ENCODE data around the gene RABEP1. TPM values are rescaled to one million over a fixed set of nuclear protein-coding genes. Genes with fewer than 3 reads are reported as not detected.
A peak's percentile ranks its signal among the peaks of the same experiment; 100 is the strongest.

Gene RABEP1
- total and polyA plus RNA-seq, 9 of the 15 experiments (the other 6 are each of a cell fraction or from before 2014, with no cell fraction given) = 8.2 to 38.9 (median 30.3) TPM

DNA sequence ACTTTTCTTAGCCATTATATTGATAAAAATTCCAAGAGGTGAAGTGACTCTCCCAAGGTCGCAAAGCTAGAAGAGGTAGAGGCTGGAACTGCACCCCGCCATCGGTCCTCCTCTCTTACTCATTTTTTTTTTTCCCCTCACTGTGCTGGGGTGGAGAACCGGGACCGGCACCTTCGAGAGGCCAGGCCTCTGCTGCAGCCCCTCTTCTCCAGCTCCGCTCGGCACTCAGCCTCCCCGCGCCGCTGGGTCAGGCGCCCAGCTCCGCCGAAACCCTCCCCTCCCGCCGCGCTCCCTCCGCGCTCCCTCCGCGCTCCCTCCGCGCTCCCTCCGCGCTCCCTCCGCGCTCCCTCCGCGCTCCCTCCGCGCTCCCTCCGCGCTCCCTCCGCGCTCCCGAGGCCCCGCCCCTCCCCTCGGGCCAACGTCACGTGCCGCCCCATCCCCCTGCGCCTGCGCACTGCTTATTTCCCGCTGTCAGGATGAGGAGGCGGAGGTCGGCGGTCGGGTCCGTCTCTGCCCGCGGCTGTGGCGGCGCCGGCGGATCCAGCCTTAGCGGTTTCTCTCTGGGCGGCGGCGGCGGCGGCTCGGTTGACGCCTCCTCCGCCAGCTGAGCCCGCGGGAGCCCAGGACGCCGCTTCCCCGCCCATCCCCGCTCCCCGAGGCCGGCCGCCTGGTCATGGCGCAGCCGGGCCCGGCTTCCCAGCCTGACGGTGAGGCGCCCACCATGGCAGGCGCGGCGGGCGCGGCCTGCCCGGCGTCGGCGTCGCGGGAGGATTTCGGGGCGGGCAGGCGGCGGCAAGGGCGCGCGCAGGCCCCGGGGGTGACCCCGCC, at the start of gene RABEP1 (continued):
- TF ChIP-seq, protein P1, sequence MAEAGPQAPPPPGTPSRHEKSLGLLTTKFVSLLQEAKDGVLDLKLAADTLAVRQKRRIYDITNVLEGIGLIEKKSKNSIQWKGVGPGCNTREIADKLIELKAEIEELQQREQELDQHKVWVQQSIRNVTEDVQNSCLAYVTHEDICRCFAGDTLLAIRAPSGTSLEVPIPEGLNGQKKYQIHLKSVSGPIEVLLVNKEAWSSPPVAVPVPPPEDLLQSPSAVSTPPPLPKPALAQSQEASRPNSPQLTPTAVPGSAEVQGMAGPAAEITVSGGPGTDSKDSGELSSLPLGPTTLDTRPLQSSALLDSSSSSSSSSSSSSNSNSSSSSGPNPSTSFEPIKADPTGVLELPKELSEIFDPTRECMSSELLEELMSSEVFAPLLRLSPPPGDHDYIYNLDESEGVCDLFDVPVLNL (CRISPR knock-in tag; IDR thresholded peaks at IDR 0.05; ENCODE audit: low read depth) = no peak
- TF ChIP-seq ZKSCAN3 (CRISPR knock-in tag; IDR thresholded peaks at IDR 0.05) (no peak), MAZ (CRISPR knock-in tag; conservative IDR thresholded peaks at IDR 0.05 in 1 of 2, IDR thresholded peaks at IDR 0.05 in 1 of 2) (peak; percentile 83 to 94), ZNF384 (IDR thresholded peaks at IDR 0.05; ENCODE audit: low read depth, low read length) (peak; percentile 41; the same call in 1 of the 2 replicates), POLR2B (IDR thresholded peaks at IDR 0.05; ENCODE audit: low read depth, partially characterized antibody) (peak; percentile 53), POLR2G (IDR thresholded peaks at IDR 0.05; ENCODE audit: low read depth, low read length) (peak; percentile 81), SAP30 (IDR thresholded peaks at IDR 0.05; ENCODE audit: borderline replicate concordance, insufficient read depth, low read depth, low read length, poor library complexity, severe bottlenecking) (no peak)
- TF ChIP-seq, protein P2, sequence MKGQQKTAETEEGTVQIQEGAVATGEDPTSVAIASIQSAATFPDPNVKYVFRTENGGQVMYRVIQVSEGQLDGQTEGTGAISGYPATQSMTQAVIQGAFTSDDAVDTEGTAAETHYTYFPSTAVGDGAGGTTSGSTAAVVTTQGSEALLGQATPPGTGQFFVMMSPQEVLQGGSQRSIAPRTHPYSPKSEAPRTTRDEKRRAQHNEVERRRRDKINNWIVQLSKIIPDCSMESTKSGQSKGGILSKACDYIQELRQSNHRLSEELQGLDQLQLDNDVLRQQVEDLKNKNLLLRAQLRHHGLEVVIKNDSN (CRISPR knock-in tag; IDR thresholded peaks at IDR 0.05) = peak; percentile 95
- TF ChIP-seq, protein P3, sequence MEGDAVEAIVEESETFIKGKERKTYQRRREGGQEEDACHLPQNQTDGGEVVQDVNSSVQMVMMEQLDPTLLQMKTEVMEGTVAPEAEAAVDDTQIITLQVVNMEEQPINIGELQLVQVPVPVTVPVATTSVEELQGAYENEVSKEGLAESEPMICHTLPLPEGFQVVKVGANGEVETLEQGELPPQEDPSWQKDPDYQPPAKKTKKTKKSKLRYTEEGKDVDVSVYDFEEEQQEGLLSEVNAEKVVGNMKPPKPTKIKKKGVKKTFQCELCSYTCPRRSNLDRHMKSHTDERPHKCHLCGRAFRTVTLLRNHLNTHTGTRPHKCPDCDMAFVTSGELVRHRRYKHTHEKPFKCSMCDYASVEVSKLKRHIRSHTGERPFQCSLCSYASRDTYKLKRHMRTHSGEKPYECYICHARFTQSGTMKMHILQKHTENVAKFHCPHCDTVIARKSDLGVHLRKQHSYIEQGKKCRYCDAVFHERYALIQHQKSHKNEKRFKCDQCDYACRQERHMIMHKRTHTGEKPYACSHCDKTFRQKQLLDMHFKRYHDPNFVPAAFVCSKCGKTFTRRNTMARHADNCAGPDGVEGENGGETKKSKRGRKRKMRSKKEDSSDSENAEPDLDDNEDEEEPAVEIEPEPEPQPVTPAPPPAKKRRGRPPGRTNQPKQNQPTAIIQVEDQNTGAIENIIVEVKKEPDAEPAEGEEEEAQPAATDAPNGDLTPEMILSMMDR (IDR thresholded peaks at IDR 0.05 in 2 of 3, conservative IDR thresholded peaks at IDR 0.05 in 1 of 3; ENCODE audit: insufficient read depth in 2 of 3, low read depth in 1 of 3, low read length in 3 of 3) = 0 out of 6 replicates have a peak, but pooled peaks of 1 of the 3 experiments have one; percentile 17
- TF ChIP-seq, protein P4, sequence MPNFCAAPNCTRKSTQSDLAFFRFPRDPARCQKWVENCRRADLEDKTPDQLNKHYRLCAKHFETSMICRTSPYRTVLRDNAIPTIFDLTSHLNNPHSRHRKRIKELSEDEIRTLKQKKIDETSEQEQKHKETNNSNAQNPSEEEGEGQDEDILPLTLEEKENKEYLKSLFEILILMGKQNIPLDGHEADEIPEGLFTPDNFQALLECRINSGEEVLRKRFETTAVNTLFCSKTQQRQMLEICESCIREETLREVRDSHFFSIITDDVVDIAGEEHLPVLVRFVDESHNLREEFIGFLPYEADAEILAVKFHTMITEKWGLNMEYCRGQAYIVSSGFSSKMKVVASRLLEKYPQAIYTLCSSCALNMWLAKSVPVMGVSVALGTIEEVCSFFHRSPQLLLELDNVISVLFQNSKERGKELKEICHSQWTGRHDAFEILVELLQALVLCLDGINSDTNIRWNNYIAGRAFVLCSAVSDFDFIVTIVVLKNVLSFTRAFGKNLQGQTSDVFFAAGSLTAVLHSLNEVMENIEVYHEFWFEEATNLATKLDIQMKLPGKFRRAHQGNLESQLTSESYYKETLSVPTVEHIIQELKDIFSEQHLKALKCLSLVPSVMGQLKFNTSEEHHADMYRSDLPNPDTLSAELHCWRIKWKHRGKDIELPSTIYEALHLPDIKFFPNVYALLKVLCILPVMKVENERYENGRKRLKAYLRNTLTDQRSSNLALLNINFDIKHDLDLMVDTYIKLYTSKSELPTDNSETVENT (CRISPR knock-in tag; IDR thresholded peaks at IDR 0.05) = 0 out of 2 replicates have a peak, but pooled peaks have one; percentile 9
- TF ChIP-seq, protein P5, sequence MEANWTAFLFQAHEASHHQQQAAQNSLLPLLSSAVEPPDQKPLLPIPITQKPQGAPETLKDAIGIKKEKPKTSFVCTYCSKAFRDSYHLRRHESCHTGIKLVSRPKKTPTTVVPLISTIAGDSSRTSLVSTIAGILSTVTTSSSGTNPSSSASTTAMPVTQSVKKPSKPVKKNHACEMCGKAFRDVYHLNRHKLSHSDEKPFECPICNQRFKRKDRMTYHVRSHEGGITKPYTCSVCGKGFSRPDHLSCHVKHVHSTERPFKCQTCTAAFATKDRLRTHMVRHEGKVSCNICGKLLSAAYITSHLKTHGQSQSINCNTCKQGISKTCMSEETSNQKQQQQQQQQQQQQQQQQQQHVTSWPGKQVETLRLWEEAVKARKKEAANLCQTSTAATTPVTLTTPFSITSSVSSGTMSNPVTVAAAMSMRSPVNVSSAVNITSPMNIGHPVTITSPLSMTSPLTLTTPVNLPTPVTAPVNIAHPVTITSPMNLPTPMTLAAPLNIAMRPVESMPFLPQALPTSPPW (CRISPR knock-in tag; IDR thresholded peaks at IDR 0.05) = peak; percentile 84
- TF ChIP-seq, protein P6, sequence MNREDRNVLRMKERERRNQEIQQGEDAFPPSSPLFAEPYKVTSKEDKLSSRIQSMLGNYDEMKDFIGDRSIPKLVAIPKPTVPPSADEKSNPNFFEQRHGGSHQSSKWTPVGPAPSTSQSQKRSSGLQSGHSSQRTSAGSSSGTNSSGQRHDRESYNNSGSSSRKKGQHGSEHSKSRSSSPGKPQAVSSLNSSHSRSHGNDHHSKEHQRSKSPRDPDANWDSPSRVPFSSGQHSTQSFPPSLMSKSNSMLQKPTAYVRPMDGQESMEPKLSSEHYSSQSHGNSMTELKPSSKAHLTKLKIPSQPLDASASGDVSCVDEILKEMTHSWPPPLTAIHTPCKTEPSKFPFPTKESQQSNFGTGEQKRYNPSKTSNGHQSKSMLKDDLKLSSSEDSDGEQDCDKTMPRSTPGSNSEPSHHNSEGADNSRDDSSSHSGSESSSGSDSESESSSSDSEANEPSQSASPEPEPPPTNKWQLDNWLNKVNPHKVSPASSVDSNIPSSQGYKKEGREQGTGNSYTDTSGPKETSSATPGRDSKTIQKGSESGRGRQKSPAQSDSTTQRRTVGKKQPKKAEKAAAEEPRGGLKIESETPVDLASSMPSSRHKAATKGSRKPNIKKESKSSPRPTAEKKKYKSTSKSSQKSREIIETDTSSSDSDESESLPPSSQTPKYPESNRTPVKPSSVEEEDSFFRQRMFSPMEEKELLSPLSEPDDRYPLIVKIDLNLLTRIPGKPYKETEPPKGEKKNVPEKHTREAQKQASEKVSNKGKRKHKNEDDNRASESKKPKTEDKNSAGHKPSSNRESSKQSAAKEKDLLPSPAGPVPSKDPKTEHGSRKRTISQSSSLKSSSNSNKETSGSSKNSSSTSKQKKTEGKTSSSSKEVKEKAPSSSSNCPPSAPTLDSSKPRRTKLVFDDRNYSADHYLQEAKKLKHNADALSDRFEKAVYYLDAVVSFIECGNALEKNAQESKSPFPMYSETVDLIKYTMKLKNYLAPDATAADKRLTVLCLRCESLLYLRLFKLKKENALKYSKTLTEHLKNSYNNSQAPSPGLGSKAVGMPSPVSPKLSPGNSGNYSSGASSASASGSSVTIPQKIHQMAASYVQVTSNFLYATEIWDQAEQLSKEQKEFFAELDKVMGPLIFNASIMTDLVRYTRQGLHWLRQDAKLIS (CRISPR knock-in tag; IDR thresholded peaks at IDR 0.05) = no peak

All from K562 (cell line).